SH-SY5Y (cell line): ENCODE data around the gene CIROP.

Source experiments
- GATA2 ChIP-seq: IDR thresholded peaks from 2 replicates; pipeline ENCODE4 v1.6.1; 2011; ENCODE audit warnings: mild to moderate bottlenecking, low read depth, low read length
- GATA3 ChIP-seq: IDR thresholded peaks from 2 replicates; pipeline ENCODE4 v1.6.1; 2011; ENCODE audit warnings: low read depth, mild to moderate bottlenecking, low read length, moderate library complexity

- TF ChIP-seq GATA3 (no peak), GATA2 (no peak)
Measured at GRCh38 chr14:23069413-23069806, 35.4 kb downstream of the CIROP start.
